Pericardium fibroblast (primary cell): ENCODE results near the gene ATRAID. TPM values are rescaled to one million over a fixed set of nuclear protein-coding genes. Genes with fewer than 3 reads are reported as not detected.

Source experiments
- total RNA-seq: library from RNA; depleted of rRNA; stranded (reverse); fragments of >200 nt; gene quantifications from 2 replicates; pipeline ENCODE4 v1.2.3, GENCODE V29; 2015

ATRAID gene, protein sequence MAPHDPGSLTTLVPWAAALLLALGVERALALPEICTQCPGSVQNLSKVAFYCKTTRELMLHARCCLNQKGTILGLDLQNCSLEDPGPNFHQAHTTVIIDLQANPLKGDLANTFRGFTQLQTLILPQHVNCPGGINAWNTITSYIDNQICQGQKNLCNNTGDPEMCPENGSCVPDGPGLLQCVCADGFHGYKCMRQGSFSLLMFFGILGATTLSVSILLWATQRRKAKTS
- total RNA-seq: 170 and 171 TPM in 2 replicates

GRCh38 chr2:27211943-27212625, at the start of gene ATRAID, which contains the start of gene SLC5A6:
TSS of gene ATRAID (plus strand) at chr2:27212041. CDS start at chr2:27212369, 328 bp downstream.
TSS of gene SLC5A6 (minus strand) at chr2:27212268. CDS start at chr2:27207650, 4,618 bp downstream.

GRCh38 chr2:27217173-27218121, 5.6 kb downstream of the ATRAID start, which contains the start of gene CAD:
TSS of gene CAD (plus strand) at chr2:27217369. CDS start at chr2:27217552, 183 bp downstream.

GRCh38 chr2:27262379-27263286, 50.8 kb downstream of the ATRAID start, which contains the start of gene SLC30A3:
TSS of gene SLC30A3 (minus strand) at chr2:27263047. CDS start at chr2:27262906, 141 bp downstream.

Other genes starting within 250 kb of the ATRAID start
- gene MAPRE3, start 241.4 kb upstream of the ATRAID start, total RNA-seq: 2.6 and 3.2 TPM in 2 replicates
- 36.8 and 38.7 TPM in 2 replicates for gene TMEM214, start 179.1 kb upstream of the ATRAID start, total RNA-seq
- 11.9 and 16.3 TPM in 2 replicates for gene AGBL5, start 160.4 kb upstream of the ATRAID start, total RNA-seq
- gene OST4, start 140.4 kb upstream of the ATRAID start, total RNA-seq: 432 and 658 TPM in 2 replicates
- 242 and 312 TPM in 2 replicates for gene EMILIN1, start 133.4 kb upstream of the ATRAID start, total RNA-seq
- gene KHK, start 125.3 kb upstream of the ATRAID start, total RNA-seq: 0.12 TPM in 1 of 2 replicates, not detected in the other
- 9.0 and 10.2 TPM in 2 replicates for gene CGREF1, start 92.9 kb upstream of the ATRAID start, total RNA-seq
- gene ABHD1, start 88.2 kb upstream of the ATRAID start, total RNA-seq: not detected in 2 replicates
- gene PREB, start 77.4 kb upstream of the ATRAID start, total RNA-seq: 40.9 and 59.7 TPM in 2 replicates
- gene PRR30, start 72.6 kb upstream of the ATRAID start, total RNA-seq: not detected in 2 replicates
- 0.09 TPM in 1 of 2 replicates, not detected in the other for gene TCF23, start 63.0 kb upstream of the ATRAID start, total RNA-seq
- 15.8 and 19.3 TPM in 2 replicates for gene SLC5A6, start 227 bp downstream of the ATRAID start, total RNA-seq
- 31.2 and 41.0 TPM in 2 replicates for gene CAD, start 5.3 kb downstream of the ATRAID start, total RNA-seq
- gene SLC30A3, start 51.0 kb downstream of the ATRAID start, total RNA-seq: not detected in 2 replicates
- not detected in 2 replicates for gene DNAJC5G, start 63.4 kb downstream of the ATRAID start, total RNA-seq
- not detected in 2 replicates for gene TRIM54, start 70.4 kb downstream of the ATRAID start, total RNA-seq
- 0.35 and 2.0 TPM in 2 replicates for gene UCN, start 96.4 kb downstream of the ATRAID start, total RNA-seq
- 93.4 and 101 TPM in 2 replicates for gene MPV17, start 111.1 kb downstream of the ATRAID start, total RNA-seq
- 24.5 and 24.8 TPM in 2 replicates for gene GTF3C2, start 144.7 kb downstream of the ATRAID start, total RNA-seq
- 27.5 and 28.7 TPM in 2 replicates for gene EIF2B4, start 158.3 kb downstream of the ATRAID start, total RNA-seq
- 134 and 146 TPM in 2 replicates for gene SNX17, start 158.6 kb downstream of the ATRAID start, total RNA-seq
- gene ZNF513, start 168.7 kb downstream of the ATRAID start, total RNA-seq: 3.9 and 9.0 TPM in 2 replicates
- gene PPM1G, start 197.6 kb downstream of the ATRAID start, total RNA-seq: 49.5 and 66.2 TPM in 2 replicates
- 79.3 and 91.0 TPM in 2 replicates for gene NRBP1, start 216.6 kb downstream of the ATRAID start, total RNA-seq
- 5.2 TPM in 1 of 2 replicates, not detected in the other for gene KRTCAP3, start 230.3 kb downstream of the ATRAID start, total RNA-seq